ENCODE measurements around the gene KIAA2012.

Gene KIAA2012

DNA sequence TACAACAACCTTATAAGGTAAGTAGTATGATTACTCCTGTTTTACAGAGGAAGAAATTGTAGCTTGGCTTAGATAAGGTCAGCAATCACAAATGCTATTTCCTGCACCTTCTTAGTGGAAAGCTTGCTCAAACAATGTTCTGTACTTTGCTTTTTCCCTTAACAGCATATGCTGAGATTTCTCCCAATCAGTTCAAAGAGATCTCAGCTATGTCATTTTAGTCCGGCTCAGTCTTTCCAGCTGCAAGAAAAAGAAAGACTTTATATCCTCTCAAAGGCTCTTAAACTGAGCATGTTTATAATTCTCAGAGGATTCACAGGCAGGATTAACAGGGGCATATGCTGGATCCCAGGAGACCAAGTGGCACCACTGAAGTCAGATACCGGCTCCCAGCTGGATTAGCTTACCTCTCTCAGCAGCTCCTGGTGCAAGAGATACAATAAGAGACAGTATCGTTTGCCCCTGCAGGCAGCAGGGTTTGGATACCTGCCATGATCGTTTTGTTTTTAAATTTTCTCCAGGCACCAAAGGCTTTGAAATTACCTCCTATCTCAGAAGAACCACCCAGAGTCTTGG is 29.5 kb downstream of the KIAA2012 start:
- Histone ChIP-seq H3K36me3 (ENCODE audit: insufficient read depth, low read length) (no peaks in the 10 kb centered on the region), H3K27ac (ENCODE audit: low read depth, low read length) (no peak overlapping the region), H3K4me3 (ENCODE audit: low read depth, low read length) (no peak overlapping the region), H3K4me1 (ENCODE audit: control insufficient read depth, insufficient read depth, low read length, unreplicated experiment) (no peaks in the 10 kb centered on the region), H3K79me2 (ENCODE audit: control insufficient read depth, insufficient read depth, low read length, unreplicated experiment) (no peaks in the 10 kb centered on the region), H2AFZ (ENCODE audit: low read length, unreplicated experiment) (no peak overlapping the region), H3K27me3 (ENCODE audit: insufficient read depth, low read length) (no peaks in the 10 kb centered on the region)

DNA sequence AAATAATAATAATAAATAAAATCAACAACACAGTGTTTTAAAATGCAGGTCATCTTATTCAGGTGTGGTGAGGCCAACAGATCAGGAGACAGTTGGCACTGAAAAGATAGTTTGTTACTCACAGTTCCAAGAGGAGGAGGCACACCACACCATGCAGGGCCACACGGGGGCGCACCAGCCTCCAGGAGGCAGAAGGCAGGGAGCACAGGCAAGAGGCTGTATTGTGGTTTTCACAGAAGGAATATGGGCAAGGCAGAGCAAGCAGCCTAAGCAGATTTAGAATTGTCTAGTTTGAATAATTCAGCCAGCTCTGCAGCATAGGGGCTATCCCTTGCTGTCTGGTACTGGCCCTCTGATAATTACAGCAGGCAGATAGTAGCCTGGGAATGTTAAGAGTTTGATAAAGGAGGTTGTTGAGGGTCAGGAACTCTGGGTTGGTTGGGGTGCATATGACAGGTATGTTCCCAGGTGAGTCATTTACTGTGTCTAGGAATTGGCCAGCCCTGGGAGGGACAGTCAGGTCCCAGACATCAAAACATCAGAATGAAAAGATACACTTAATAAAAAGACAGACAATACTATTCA is 31.3 kb downstream of the KIAA2012 start:
- no peak overlapping the region for H3K27ac ChIP-seq (ENCODE audit: low read depth, low read length)
- no peak overlapping the region for H3K4me3 ChIP-seq (ENCODE audit: low read depth, low read length)
- H3K36me3 ChIP-seq (ENCODE audit: insufficient read depth, low read length): no peaks in the 10 kb centered on the region
- H3K79me2 ChIP-seq (ENCODE audit: control insufficient read depth, insufficient read depth, low read length, unreplicated experiment): no peaks in the 10 kb centered on the region
- H3K4me1 ChIP-seq (ENCODE audit: control insufficient read depth, insufficient read depth, low read length, unreplicated experiment): peaks cover 4% of the 10 kb centered on the region
- no peaks in the 10 kb centered on the region for H3K27me3 ChIP-seq (ENCODE audit: insufficient read depth, low read length)
- no peak overlapping the region for H2AFZ ChIP-seq (ENCODE audit: low read length, unreplicated experiment)

DNA sequence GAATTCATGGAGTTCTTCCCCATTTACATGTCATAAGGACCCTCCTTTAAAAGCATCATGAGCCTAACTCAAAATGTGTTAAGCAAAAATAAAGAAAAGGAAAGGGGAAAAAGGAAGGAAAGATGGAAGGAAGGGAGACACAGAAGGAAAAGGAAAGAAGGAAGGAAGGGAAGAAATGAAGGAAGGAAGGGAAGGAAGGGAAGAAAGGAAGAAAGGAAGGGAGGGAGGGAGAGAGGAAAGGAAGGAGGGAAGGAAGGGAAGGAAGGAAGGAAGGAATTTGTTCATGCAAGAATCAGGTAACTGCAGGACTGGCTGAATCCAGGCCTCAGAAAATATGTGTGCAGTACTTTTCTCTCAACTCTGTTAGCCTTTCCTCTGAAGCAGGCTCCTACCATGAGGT is 32.0 kb downstream of the KIAA2012 start:
- no peaks in the 10 kb centered on the region for H3K79me2 ChIP-seq (ENCODE audit: control insufficient read depth, insufficient read depth, low read length, unreplicated experiment)
- H3K27ac ChIP-seq (ENCODE audit: low read depth, low read length): no peak overlapping the region
- H2AFZ ChIP-seq (ENCODE audit: low read length, unreplicated experiment): no peak overlapping the region
- no peak overlapping the region for H3K4me3 ChIP-seq (ENCODE audit: low read depth, low read length)
- H3K4me1 ChIP-seq (ENCODE audit: control insufficient read depth, insufficient read depth, low read length, unreplicated experiment): peaks cover 10% of the 10 kb centered on the region
- no peaks in the 10 kb centered on the region for H3K27me3 ChIP-seq (ENCODE audit: insufficient read depth, low read length)
- no peaks in the 10 kb centered on the region for H3K36me3 ChIP-seq (ENCODE audit: insufficient read depth, low read length)

DNA sequence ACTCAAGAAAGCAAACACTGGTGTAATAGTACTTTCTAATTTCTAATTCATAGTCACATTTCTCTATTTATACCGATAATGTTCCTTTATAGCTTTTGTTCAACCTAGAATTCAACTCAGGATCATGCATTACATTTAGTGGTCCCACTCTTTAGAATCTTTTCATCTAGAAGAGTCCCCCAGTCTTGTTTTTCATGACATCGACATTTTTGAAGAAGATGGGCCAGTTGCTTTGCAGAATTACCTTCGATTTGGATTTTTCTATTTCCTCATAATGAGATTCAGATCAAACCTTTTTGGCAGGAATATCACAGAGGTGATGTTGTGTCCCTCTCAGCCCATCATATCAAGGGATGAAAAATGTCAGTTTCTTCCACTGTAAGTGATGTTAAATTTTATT is 35.3 kb downstream of the KIAA2012 start:
- Histone ChIP-seq H2AFZ (ENCODE audit: low read length, unreplicated experiment) (no peak overlapping the region), H3K27ac (ENCODE audit: low read depth, low read length) (no peak overlapping the region), H3K79me2 (ENCODE audit: control insufficient read depth, insufficient read depth, low read length, unreplicated experiment) (no peaks in the 10 kb centered on the region), H3K4me1 (ENCODE audit: control insufficient read depth, insufficient read depth, low read length, unreplicated experiment) (peaks cover 20% of the 10 kb centered on the region), H3K36me3 (ENCODE audit: insufficient read depth, low read length) (no peaks in the 10 kb centered on the region), H3K27me3 (ENCODE audit: insufficient read depth, low read length) (no peaks in the 10 kb centered on the region), H3K4me3 (ENCODE audit: low read depth, low read length) (no peak overlapping the region)

DNA sequence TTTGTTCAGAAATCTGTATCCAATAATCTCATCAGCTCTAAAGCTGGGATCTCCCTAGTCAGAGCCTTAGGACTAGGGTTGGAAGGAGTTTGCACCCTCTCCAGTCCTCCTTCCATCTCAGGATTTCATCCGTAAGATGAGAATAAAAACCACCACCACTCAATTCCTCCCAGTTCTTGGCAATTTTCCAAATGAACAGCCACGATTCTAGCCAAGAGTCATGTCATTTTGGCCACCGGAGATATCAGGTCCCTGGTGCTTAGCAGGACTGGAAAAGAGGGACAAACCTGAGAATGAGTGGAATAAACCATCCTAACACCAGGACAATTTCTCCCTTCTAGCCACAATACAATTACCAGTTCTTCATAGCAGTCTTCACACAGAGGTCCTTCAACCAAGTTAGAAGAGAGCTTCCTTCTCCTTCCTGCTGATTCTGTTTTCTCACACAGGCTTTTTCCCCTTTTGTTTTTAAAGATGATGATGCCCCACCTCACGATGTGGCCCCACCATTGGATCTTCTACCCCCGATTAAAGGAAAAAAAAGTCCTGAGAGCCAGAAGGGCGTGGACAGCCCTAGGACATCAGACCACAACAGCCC is 36.2 kb downstream of the KIAA2012 start:
- no peaks in the 10 kb centered on the region for H3K36me3 ChIP-seq (ENCODE audit: insufficient read depth, low read length)
- H3K27me3 ChIP-seq (ENCODE audit: insufficient read depth, low read length): no peaks in the 10 kb centered on the region
- no peak overlapping the region for H3K27ac ChIP-seq (ENCODE audit: low read depth, low read length)
- no peak overlapping the region for H3K4me3 ChIP-seq (ENCODE audit: low read depth, low read length)
- no peaks in the 10 kb centered on the region for H3K79me2 ChIP-seq (ENCODE audit: control insufficient read depth, insufficient read depth, low read length, unreplicated experiment)
- peaks cover 20% of the 10 kb centered on the region for H3K4me1 ChIP-seq (ENCODE audit: control insufficient read depth, insufficient read depth, low read length, unreplicated experiment)
- H2AFZ ChIP-seq (ENCODE audit: low read length, unreplicated experiment): no peak overlapping the region

DNA sequence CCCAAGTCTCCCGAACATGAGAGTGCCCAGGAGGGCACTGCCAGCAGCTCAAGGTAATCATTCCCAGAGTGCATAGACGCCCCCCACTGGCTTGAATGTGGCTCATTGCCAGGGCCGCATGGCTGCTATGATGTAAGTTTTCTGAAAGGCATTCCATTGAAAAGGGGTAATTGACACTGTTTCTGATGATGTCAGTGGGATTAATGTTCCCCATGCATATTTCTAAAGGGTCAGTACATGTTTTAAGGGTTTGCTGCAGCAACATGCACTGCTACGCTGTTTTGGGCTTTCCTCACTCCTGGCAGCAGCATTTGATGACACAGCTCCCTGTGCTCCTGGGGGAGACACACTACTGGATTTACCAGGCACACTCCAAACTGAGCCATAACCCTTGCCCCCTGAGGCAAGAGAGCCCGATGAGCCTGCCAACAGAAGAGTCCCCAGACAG is 36.7 kb downstream of the KIAA2012 start:
- no peaks in the 10 kb centered on the region for H3K27me3 ChIP-seq (ENCODE audit: insufficient read depth, low read length)
- H3K4me1 ChIP-seq (ENCODE audit: control insufficient read depth, insufficient read depth, low read length, unreplicated experiment): peaks cover 22% of the 10 kb centered on the region
- no peaks in the 10 kb centered on the region for H3K79me2 ChIP-seq (ENCODE audit: control insufficient read depth, insufficient read depth, low read length, unreplicated experiment)
- H3K4me3 ChIP-seq (ENCODE audit: low read depth, low read length): no peak overlapping the region
- no peaks in the 10 kb centered on the region for H3K36me3 ChIP-seq (ENCODE audit: insufficient read depth, low read length)
- H2AFZ ChIP-seq (ENCODE audit: low read length, unreplicated experiment): no peak overlapping the region
- no peak overlapping the region for H3K27ac ChIP-seq (ENCODE audit: low read depth, low read length)

DNA sequence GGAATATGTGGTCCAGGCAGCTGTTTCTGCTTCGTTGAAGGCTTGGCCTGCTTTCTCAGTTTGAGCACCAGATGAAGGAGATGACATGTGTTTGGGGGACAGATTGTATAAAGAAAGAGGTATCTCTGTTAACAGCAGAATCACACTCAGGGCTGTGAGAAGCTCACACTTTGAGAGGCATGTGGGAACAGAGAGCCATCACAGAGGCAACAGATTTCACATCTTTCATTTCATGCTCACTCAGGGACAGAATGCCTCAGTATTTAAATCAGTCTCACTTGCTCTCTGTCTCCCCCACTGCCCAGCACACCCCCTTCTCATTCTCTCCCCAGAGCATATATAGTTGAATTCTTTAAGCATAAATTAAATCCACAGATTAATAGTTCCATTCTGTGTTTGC is 37.4 kb downstream of the KIAA2012 start:
- Histone ChIP-seq H3K27me3 (ENCODE audit: insufficient read depth, low read length) (no peaks in the 10 kb centered on the region), H3K79me2 (ENCODE audit: control insufficient read depth, insufficient read depth, low read length, unreplicated experiment) (no peaks in the 10 kb centered on the region), H3K36me3 (ENCODE audit: insufficient read depth, low read length) (no peaks in the 10 kb centered on the region), H2AFZ (ENCODE audit: low read length, unreplicated experiment) (no peak overlapping the region), H3K4me1 (ENCODE audit: control insufficient read depth, insufficient read depth, low read length, unreplicated experiment) (peaks cover 29% of the 10 kb centered on the region), H3K4me3 (ENCODE audit: low read depth, low read length) (no peak overlapping the region), H3K27ac (ENCODE audit: low read depth, low read length) (no peak overlapping the region)

DNA sequence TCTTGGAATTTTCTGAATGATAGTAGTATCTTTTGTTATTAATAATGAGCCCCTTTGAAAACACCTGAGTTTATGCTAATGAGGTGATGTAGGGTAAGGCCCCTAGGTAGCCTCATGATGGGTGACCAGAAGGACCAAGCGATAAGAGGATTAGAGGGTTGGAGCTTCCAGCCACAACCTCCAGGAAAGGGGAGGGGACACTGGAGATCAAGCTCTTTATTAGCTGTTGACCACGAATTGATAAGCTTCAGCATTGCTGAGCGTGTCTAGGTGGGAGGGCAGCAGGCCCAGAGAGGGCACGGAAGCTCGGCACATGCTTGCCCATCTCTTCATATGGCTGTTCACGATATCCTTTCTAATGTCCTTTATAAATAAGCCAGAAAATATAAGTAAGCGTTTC is 39.0 kb downstream of the KIAA2012 start:
- H3K4me3 ChIP-seq (ENCODE audit: low read depth, low read length): no peak overlapping the region
- H3K27me3 ChIP-seq (ENCODE audit: insufficient read depth, low read length): no peaks in the 10 kb centered on the region
- no peak overlapping the region for H3K27ac ChIP-seq (ENCODE audit: low read depth, low read length)
- no peak overlapping the region for H2AFZ ChIP-seq (ENCODE audit: low read length, unreplicated experiment)
- H3K36me3 ChIP-seq (ENCODE audit: insufficient read depth, low read length): no peaks in the 10 kb centered on the region
- no peaks in the 10 kb centered on the region for H3K79me2 ChIP-seq (ENCODE audit: control insufficient read depth, insufficient read depth, low read length, unreplicated experiment)
- peaks cover 43% of the 10 kb centered on the region for H3K4me1 ChIP-seq (ENCODE audit: control insufficient read depth, insufficient read depth, low read length, unreplicated experiment)

DNA sequence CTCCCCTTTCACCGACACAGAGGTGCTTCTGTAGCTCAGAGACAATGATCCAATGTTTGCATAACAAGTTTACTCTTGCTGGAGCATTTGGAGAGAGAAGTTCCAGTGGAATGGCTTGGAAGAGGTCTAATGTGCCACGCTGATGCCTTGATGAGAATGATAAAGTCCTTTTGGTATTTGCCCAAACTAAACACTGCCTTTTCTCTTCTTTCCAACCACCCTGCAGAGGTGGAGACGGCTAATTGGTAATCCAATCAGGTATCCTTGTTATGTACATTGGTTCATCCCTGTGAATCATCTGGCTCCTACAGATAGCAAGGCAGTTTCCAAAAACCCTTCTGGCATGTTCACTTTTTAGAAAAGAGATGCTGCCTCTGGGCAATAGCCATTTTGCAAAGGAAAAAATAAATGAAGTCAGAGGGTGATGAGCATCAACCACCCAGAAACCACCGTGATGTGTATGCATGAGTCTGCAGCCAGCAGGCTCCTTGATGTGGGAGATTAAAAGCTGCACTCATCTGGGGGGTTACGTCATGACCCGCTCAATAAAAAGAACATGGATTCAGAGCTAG is 40.6 kb downstream of the KIAA2012 start:
- Histone ChIP-seq H3K4me3 (ENCODE audit: low read depth, low read length) (no peak overlapping the region), H3K27me3 (ENCODE audit: insufficient read depth, low read length) (no peaks in the 10 kb centered on the region), H3K36me3 (ENCODE audit: insufficient read depth, low read length) (no peaks in the 10 kb centered on the region), H2AFZ (ENCODE audit: low read length, unreplicated experiment) (no peak overlapping the region), H3K4me1 (ENCODE audit: control insufficient read depth, insufficient read depth, low read length, unreplicated experiment) (peaks cover 43% of the 10 kb centered on the region), H3K79me2 (ENCODE audit: control insufficient read depth, insufficient read depth, low read length, unreplicated experiment) (no peaks in the 10 kb centered on the region), H3K27ac (ENCODE audit: low read depth, low read length) (no peak overlapping the region)

DNA sequence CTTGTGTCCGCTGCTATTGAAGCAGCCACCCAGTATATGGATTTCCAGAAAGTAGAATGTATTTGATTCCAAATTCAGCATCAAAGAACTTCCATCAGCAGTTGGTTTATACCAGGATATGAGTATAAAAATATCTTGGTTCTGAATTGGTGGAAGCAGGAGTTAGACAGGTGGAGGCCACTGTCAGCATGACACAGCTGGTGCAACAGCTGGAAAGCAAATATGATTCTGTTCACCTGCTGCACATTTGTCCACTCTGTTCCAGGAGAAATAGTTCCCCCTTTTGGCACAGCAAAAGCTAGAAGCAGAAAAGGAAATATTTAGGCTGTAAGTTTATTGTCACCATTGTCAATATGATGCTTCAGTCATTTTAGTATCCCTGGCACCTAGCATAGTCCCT is 41.2 kb downstream of the KIAA2012 start:
- H3K79me2 ChIP-seq (ENCODE audit: control insufficient read depth, insufficient read depth, low read length, unreplicated experiment): no peaks in the 10 kb centered on the region
- no peaks in the 10 kb centered on the region for H3K27me3 ChIP-seq (ENCODE audit: insufficient read depth, low read length)
- H3K4me1 ChIP-seq (ENCODE audit: control insufficient read depth, insufficient read depth, low read length, unreplicated experiment): peaks cover 40% of the 10 kb centered on the region
- H3K36me3 ChIP-seq (ENCODE audit: insufficient read depth, low read length): no peaks in the 10 kb centered on the region
- H3K27ac ChIP-seq (ENCODE audit: low read depth, low read length): no peak overlapping the region
- no peak overlapping the region for H3K4me3 ChIP-seq (ENCODE audit: low read depth, low read length)
- no peak overlapping the region for H2AFZ ChIP-seq (ENCODE audit: low read length, unreplicated experiment)

DNA sequence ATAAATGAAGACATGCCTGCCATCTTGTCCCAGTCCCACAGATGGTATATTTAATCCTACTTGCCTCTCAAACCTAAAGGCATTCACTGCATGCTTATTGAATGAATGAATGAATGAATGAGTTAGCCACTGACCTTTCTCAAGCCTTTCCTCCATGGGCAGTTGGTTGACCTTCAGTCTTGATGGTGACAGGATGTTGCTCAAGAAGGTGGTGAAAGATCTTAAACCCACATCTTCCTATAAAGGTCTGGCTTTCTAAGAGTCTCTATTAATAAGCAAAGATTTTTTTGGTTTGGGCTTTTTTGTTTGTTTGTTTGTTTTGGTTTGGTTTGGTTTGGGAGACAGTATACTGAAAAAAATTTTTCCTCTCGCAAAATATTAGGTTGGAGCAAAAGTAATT is 41.7 kb downstream of the KIAA2012 start:
- Histone ChIP-seq H2AFZ (ENCODE audit: low read length, unreplicated experiment) (no peak overlapping the region), H3K4me3 (ENCODE audit: low read depth, low read length) (no peak overlapping the region), H3K4me1 (ENCODE audit: control insufficient read depth, insufficient read depth, low read length, unreplicated experiment) (peaks cover 35% of the 10 kb centered on the region), H3K27ac (ENCODE audit: low read depth, low read length) (no peak overlapping the region), H3K36me3 (ENCODE audit: insufficient read depth, low read length) (no peaks in the 10 kb centered on the region), H3K27me3 (ENCODE audit: insufficient read depth, low read length) (no peaks in the 10 kb centered on the region), H3K79me2 (ENCODE audit: control insufficient read depth, insufficient read depth, low read length, unreplicated experiment) (no peaks in the 10 kb centered on the region)
